IPS-18a (cell line): Measurements from ENCODE around the gene AKAP9.
A peak's percentile ranks its signal among the peaks of the same experiment; 100 is the strongest.

Source experiments
- H3K27ac ChIP-seq: one replicate; pipeline ENCODE4 v1.5.1; 2013; ENCODE audit warnings: low read length
- H3K27me3 ChIP-seq: one replicate; pipeline ENCODE4 v1.6.1; 2013; ENCODE audit warnings: mild to moderate bottlenecking, low read length; ENCODE audit not compliant: control insufficient read depth, insufficient read depth
- H3K36me3 ChIP-seq: one replicate; pipeline ENCODE4 v1.6.1; 2013; ENCODE audit warnings: low read depth, low read length; ENCODE audit not compliant: control insufficient read depth
- H3K4me1 ChIP-seq: one replicate; pipeline ENCODE4 v1.6.1; 2013; ENCODE audit warnings: low read depth, low read length; ENCODE audit not compliant: control insufficient read depth
- H3K4me3 ChIP-seq: one replicate; pipeline ENCODE4 v1.5.1; 2013; ENCODE audit warnings: low read length
- H3K9ac ChIP-seq: one replicate; pipeline ENCODE4 v1.6.1; 2013; ENCODE audit warnings: mild to moderate bottlenecking, low read length, moderate library complexity
- H3K9me3 ChIP-seq: one replicate; pipeline ENCODE4 v1.6.1; 2013; ENCODE audit warnings: low read depth, low read length; ENCODE audit not compliant: control insufficient read depth

The AKAP9 gene

DNA sequence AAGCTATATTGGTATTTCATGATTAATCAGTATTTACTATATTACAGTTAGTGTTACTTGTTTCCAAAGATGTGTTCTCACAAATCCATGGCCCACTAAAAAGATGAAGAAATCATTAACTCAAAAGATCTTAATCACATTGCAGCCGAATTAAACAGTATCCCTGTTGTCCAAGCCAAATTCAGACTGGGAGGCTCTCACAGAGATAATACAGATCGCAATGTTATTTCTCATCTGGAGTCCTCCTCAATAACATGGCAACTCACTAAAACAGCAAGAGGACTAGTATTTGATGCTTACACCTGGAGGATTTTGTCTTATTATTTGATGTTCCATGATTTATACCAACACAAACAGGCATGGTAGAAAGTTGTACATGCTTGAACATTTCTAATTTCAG lies 170.2 kb downstream of the AKAP9 start:
- H3K9me3 ChIP-seq = no peaks in the 10 kb centered on the region
- H3K27ac ChIP-seq = no peak overlapping the region
- H3K4me1 ChIP-seq = no peaks in the 10 kb centered on the region
- no peaks in the 10 kb centered on the region for H3K27me3 ChIP-seq
- peaks cover 59% of the 10 kb centered on the region for H3K36me3 ChIP-seq
- no peak overlapping the region for H3K4me3 ChIP-seq
- H3K9ac ChIP-seq = no peak overlapping the region

DNA sequence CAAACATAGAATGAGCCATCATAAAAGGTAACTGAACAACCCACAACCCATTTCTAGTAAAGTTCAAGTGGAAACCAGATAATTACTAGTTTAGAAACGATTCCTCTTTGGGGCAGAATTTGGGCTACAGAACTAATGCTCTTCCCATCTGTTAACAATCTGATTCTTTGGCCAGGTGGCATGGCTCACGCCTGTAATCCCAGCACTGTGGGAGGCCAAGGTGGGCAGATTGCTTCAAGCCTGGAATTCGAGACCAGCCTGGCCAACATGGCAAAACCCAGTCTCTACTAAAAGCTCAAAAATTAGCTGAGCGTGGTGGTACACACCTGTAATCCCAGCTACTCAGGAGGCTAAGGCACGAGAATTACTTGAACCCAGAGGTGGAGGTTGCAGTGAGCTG lies 175.2 kb downstream of the AKAP9 start:
- no peaks in the 10 kb centered on the region for H3K9me3 ChIP-seq
- H3K36me3 ChIP-seq = peaks cover 63% of the 10 kb centered on the region

DNA sequence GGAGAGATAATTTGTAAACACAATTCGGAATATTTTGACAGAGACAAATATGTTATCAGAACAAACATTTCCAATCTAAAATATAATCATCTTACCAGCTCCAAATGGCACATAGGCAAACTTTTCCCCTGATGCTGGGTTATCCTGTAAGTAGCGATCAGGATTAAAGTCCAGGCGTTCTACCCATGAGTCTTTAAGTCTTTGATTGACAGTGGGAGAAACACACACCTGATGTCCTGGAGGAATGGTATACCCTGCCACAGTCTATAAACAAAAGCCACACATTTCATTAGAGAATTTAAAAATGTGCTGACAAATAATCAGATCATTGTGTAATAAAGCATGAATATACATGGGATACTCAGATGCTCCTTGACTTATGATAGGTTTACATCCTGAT lies 176.3 kb downstream of the AKAP9 start:
- H3K27me3 ChIP-seq = no peaks in the 10 kb centered on the region
- no peak overlapping the region for H3K27ac ChIP-seq
- no peak overlapping the region for H3K4me3 ChIP-seq
- no peaks in the 10 kb centered on the region for H3K9me3 ChIP-seq
- no peak overlapping the region for H3K9ac ChIP-seq
- H3K36me3 ChIP-seq = peaks cover 61% of the 10 kb centered on the region
- H3K4me1 ChIP-seq = no peaks in the 10 kb centered on the region

More for the DNA sequence above, 175.2 kb downstream of the AKAP9 start:
- no peak overlapping the region for H3K4me3 ChIP-seq
- H3K27me3 ChIP-seq = no peaks in the 10 kb centered on the region
- no peak overlapping the region for H3K27ac ChIP-seq
- H3K4me1 ChIP-seq = no peaks in the 10 kb centered on the region
- no peak overlapping the region for H3K9ac ChIP-seq

DNA sequence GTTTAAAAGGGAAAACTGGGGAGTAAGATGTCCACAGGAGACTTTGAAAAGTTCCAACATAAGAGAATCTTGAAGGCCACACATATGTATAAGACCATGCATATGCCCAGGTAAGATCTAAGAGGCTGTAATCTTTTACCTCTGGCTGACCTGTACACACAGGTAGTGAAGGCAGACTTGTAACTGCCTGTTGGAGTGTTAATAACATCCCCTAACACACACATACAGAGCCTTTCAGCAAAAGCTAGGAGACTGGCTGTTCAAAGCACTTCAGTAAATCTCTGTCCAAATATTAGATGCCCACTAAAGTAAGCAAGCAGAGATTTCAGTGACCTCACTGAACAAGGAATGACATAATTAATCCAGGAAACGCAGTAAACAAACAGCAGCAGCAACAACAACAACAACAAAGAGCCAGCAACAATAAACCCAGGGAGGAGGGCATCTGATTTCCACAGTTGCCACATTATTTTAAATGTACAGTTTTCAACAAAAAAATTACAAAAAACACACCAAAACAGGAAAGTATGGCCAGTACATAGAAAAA lies 178.6 kb downstream of the AKAP9 start:
- Histone ChIP-seq H3K9me3 (no peaks in the 10 kb centered on the region), H3K36me3 (peaks cover 70% of the 10 kb centered on the region), H3K4me3 (no peak overlapping the region), H3K27ac (no peak overlapping the region), H3K9ac (no peak overlapping the region), H3K27me3 (no peaks in the 10 kb centered on the region), H3K4me1 (no peaks in the 10 kb centered on the region)

DNA sequence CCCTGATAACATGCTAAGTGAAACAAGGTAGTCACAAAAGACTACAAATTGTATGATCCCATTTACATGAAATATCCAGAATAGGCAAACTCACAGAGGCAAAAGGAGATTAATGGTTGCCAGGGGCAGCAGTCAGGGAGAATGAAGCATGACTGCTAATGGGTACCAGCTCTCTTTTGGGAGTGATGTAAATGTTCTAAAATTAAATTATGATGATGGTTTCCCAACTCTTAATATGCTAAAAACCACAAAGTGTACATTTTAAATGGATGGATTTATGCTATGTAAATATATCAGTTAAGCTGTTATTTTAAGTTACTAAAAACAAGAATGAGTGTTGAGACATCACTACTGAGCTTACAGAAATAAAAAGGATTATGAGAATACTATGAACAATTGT lies 181.0 kb downstream of the AKAP9 start:
- H3K4me3 ChIP-seq = no peak overlapping the region
- H3K9ac ChIP-seq = no peak overlapping the region
- no peaks in the 10 kb centered on the region for H3K9me3 ChIP-seq
- H3K27ac ChIP-seq = no peak overlapping the region
- H3K4me1 ChIP-seq = no peaks in the 10 kb centered on the region
- peaks cover 73% of the 10 kb centered on the region for H3K36me3 ChIP-seq
- no peaks in the 10 kb centered on the region for H3K27me3 ChIP-seq

DNA sequence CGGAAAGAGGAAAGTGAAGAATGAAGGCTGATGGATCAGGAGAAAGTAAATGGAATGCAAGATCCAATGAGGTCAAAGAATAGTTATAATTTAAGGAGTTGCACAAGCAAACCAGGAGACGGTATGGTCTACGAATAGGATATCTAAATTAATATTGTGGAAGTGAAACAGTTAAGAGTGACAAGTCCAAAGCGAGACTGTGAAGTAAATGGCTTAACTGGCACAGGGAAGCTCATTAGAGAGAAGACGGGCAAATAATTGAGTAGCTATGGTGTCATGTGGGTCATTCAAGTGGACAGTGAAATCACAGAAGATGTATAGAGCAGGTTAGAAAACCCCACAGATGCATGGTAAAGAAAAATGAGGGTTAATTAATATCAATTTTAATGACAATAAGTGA lies 190.4 kb downstream of the AKAP9 start:
- Histone ChIP-seq H3K4me1 (peaks cover 12% of the 10 kb centered on the region), H3K27me3 (no peaks in the 10 kb centered on the region), H3K9ac (no peak overlapping the region), H3K9me3 (no peaks in the 10 kb centered on the region), H3K4me3 (no peak overlapping the region), H3K36me3 (peaks cover 50% of the 10 kb centered on the region), H3K27ac (no peak overlapping the region)

DNA sequence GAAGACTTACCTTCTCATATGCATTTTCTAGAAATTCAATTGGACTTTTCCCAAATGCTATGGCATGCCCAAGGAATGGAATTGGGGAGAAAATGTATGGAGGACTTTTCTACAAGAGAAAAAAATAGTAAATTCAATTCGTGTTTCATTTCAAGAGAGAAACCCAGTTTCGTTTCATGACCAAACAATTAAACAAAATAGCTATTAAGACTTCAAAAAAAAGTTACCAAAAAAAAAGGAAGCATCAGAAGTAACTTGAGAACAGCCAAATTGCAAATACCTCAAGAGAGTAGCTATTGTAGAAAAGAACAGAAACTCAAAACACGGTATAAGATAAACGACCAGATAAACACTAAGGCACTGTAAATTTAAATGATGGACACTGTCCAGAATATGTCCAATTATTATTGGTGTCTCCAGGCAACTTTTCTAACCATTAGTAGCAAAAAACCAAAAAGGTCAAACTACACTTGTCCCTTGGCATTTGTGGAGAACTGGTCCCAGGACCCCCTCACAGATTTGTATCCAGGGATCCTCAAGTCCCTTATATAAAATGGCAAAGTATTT lies 191.2 kb downstream of the AKAP9 start:
- peaks cover 12% of the 10 kb centered on the region for H3K4me1 ChIP-seq
- H3K27me3 ChIP-seq = no peaks in the 10 kb centered on the region
- H3K27ac ChIP-seq = no peak overlapping the region
- H3K9me3 ChIP-seq = no peaks in the 10 kb centered on the region
- peak overlapping the region; percentile 39 for H3K9ac ChIP-seq
- H3K36me3 ChIP-seq = peaks cover 43% of the 10 kb centered on the region
- H3K4me3 ChIP-seq = peak overlapping the region; percentile 86

DNA sequence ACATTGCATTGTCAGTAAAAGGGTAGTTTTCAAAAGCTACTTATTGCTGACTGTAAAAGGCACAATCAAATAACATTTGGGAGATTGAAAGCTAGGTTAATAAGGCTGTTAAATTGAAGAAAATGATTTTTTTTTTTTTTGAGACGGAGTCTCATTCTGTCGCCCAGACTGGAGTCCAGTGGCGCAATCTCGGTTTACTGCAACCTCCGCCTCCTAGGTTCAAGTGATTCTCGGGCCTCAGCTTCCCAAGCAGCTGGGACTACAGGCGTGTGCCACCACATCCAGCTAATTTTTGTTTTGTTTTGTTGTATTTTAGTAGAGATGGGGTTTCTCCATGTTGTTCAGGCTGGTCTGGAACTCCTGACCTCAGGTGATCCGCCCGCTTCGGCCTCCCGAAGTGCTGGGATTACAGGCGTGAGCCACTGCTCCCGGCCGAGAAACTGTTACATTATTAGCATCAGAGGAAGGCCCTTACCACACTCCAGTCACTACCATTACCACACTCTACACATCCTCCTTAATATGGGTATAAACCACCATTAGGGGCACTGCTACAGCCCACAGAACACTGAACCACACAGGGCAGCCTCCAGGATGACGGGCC lies 192.6 kb downstream of the AKAP9 start:
- Histone ChIP-seq H3K4me1 (peaks cover 12% of the 10 kb centered on the region), H3K9me3 (no peaks in the 10 kb centered on the region), H3K9ac (peak overlapping the region; percentile 81), H3K27ac (no peak overlapping the region), H3K4me3 (peak overlapping the region; percentile 86), H3K27me3 (no peaks in the 10 kb centered on the region), H3K36me3 (peaks cover 29% of the 10 kb centered on the region)

DNA sequence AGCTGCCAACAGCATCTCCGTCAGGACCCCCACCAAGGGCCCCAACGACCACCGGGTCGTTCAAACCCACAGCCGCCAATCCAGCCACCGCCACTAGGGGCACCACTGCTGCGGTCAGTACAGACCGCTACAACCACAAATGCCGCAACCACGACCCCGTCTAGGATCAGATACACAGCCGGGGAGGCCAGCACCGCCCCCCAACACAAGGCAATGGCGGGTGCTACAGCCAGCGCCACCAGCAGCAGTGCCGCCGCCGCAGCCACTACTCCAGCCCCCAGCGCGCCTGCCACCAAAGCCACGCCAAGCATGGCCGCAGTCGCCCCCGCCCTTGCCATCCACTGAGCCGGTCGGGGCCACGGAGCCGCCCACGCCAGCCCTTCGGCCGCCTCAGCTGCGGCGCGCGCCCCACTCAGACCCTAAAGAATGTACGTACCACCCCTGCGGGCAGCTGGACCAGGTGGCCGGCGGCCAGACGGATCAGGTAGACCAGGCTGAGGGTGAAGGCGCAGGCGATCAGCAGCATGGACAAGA lies 193.1 kb downstream of the AKAP9 start:
- Histone ChIP-seq H3K36me3 (peaks cover 23% of the 10 kb centered on the region), H3K4me3 (peak overlapping the region; percentile 86), H3K27ac (peak overlapping the region; percentile 81), H3K9ac (peak overlapping the region; percentile 81), H3K27me3 (no peaks in the 10 kb centered on the region), H3K9me3 (no peaks in the 10 kb centered on the region), H3K4me1 (peaks cover 12% of the 10 kb centered on the region)

DNA sequence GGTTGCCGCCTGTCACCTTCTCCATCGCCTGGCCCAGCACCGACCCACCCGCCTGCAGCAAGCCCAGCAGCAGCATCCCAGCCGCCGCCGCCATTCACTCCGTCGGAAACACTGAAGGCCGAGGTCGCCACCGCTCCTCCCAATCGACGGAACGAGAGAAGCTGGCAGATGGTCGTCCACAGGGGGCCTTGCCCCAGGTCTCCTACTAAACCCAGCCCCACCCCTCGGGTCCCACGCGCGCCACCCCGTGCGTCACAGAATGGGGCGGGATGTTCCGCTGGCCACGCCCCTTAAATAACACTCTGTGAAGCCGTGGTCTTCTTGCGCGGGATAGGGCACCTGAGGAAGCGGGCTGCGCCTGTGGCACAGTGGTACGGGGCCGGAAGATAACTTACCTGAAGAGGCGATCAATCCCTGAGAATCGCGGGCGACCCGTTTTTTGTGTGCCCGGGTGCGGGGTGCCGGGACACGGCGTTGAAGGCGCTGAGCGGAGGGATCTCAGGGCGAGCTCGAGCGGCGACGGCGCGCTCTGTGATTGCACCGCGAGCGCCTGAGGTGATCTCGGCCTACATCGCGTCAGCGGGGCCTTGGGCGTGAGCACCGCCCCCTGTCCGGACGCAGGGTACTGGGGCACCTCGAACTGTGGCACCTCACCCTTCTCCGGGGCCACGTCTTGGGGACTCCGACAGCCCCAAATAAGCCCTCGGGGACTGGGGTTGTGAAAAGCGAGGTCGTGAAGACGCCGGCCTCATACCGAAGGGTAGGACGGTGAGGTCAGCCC lies 193.8 kb downstream of the AKAP9 start, which contains the start of gene CYP51A1:
TSS of gene CYP51A1 (minus strand) at position 207 of the 781 bp plus-strand sequence. CDS start at position 94, 113 bp downstream.
- Histone ChIP-seq H3K4me3 (peak within 1 kb of the TSS; percentile 86), H3K27ac (peak within 1 kb of the TSS; percentile 81), H3K4me1 (peaks cover 12% of the 10 kb centered on the region), H3K36me3 (peaks cover 17% of the 10 kb centered on the region), H3K9me3 (no peaks in the 10 kb centered on the region), H3K9ac (peak within 1 kb of the TSS; percentile 81), H3K27me3 (no peaks in the 10 kb centered on the region)

DNA sequence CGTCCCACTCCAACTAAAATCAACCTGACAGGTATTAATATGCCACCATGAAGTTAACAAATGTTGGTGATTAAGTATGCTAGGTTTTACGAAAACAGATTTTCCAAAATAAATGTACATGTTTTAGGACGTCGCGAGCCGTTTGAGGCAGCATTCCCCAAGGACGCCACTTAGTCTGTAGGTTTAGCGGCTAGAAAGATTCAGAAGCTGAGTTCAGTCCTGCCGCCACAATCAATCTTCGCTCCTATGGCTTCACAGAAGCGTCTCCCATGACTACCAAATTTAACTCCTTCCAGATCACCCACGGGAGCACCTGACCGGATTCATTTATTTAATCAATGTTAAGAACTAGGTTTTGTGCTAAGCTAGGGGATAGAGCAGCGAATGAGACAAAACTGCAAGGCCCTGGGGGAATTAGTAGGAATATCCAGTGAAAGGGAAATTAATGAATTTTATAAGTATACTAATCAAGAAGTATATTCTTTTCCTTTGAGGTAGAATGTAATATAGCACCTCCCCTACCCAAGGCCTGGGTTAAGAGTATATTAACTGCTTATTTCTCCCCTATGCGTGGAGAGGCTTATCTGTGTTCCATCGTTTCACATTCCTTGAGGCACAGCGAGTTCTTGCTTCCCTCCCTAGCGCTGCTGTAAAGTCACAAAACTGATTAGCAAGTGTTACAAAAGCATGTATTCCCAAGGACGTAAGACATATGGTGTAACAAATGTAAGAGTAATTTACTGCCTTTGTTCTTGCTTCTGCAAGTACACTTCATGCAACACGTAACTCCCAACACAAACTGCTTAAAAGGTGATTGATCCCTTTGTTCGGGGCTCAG lies 194.6 kb downstream of the AKAP9 start:
- Histone ChIP-seq H3K27me3 (no peaks in the 10 kb centered on the region), H3K9ac (peak overlapping the region; percentile 81), H3K36me3 (peaks cover 9% of the 10 kb centered on the region), H3K9me3 (no peaks in the 10 kb centered on the region), H3K4me1 (peaks cover 12% of the 10 kb centered on the region), H3K27ac (no peak overlapping the region), H3K4me3 (peak overlapping the region; percentile 86)
